CD4-positive, CD25-positive, alpha-beta regulatory T cell (primary cell): Measurements from ENCODE around the gene FIBCD1. TPM values are rescaled to one million over a fixed set of nuclear protein-coding genes. Genes with fewer than 3 reads are reported as not detected.
"Not testable (repeated sequence)": the region's sequence is repeated elsewhere in the genome, so short reads cannot be mapped to it uniquely, and the experiment has no call there.

ENCODE experiments used
- ATAC-seq, 2 donors: fragments of 150-1000 bp; cut with Tn5 transposase; one replicate each; pipeline ENCODE4 v1.10.0; 2021; ENCODE audit warnings: low read depth in 2 of 2, moderate number of reproducible peaks in 2 of 2, moderate library complexity in 1 of 2
- DNase-seq, 3 donors: peaks; one replicate each; pipeline versions ENCODE4 v3.0.0 to v3.0.0-alpha.2; 2012 to 2022; ENCODE audit warnings: mixed read lengths in 1 of 3
- H3K27ac ChIP-seq: one replicate; pipeline ENCODE4 v1.7.0; 2013; ENCODE audit warnings: mild to moderate bottlenecking, low read length; ENCODE audit not compliant: insufficient read depth, poor library complexity, severe bottlenecking
- H3K27me3 ChIP-seq: one replicate; pipeline ENCODE4 v1.7.0; 2013; ENCODE audit warnings: low read length; ENCODE audit not compliant: control insufficient read depth, insufficient read depth
- H3K36me3 ChIP-seq: one replicate; pipeline ENCODE4 v1.7.0; 2013; ENCODE audit warnings: mild to moderate bottlenecking, low read length, moderate library complexity; ENCODE audit not compliant: control insufficient read depth, insufficient read depth
- H3K4me1 ChIP-seq: 2 replicates; pipeline ENCODE4 v1.7.0; 2013; ENCODE audit warnings: mild to moderate bottlenecking, low read length; ENCODE audit not compliant: insufficient read depth, control insufficient read depth, poor library complexity, severe bottlenecking
- H3K4me3 ChIP-seq: one replicate; pipeline ENCODE4 v1.7.0; 2013; ENCODE audit warnings: low read depth, mild to moderate bottlenecking, low read length, moderate library complexity
- H3K9me3 ChIP-seq, 2 experiments: 1 replicate in 1 of 2; 2 replicates in 1 of 2; pipeline ENCODE4 v1.7.0; 2013; ENCODE audit warnings: low read length in 2 of 2, mild to moderate bottlenecking in 1 of 2, moderate library complexity in 1 of 2; ENCODE audit not compliant: control insufficient read depth in 2 of 2
- H3K27ac Mint-ChIP-seq, 3 donors: one replicate each; pipeline ENCODE4 v1.8.0; 2020 to 2022; ENCODE audit warnings: mild to moderate bottlenecking in 3 of 3, mixed read lengths in 3 of 3, moderate library complexity in 2 of 3
- H3K27me3 Mint-ChIP-seq: one replicate; pipeline ENCODE4 v1.8.0; 2022; ENCODE audit warnings: mild to moderate bottlenecking, mixed read lengths
- H3K36me3 Mint-ChIP-seq: one replicate; pipeline ENCODE4 v1.8.0; 2020; ENCODE audit warnings: mixed read lengths
- H3K4me1 Mint-ChIP-seq, 4 donors: one replicate each; pipeline ENCODE4 v1.8.0; 2020 to 2022; ENCODE audit warnings: mixed read lengths in 4 of 4, mild to moderate bottlenecking in 1 of 4
- H3K4me3 Mint-ChIP-seq, 4 donors: one replicate each; pipeline ENCODE4 v1.8.0; 2020 to 2022; ENCODE audit warnings: mild to moderate bottlenecking in 4 of 4, mixed read lengths in 4 of 4, moderate library complexity in 3 of 4
- H3K9me3 Mint-ChIP-seq, 7 donors: one replicate each; pipeline ENCODE4 v1.8.0; 2020 to 2022; ENCODE audit warnings: mixed read lengths in 7 of 7, mild to moderate bottlenecking in 3 of 7, moderate library complexity in 2 of 7
- polyA plus RNA-seq, 4 donors: library from polyadenylated mRNA; unstranded; fragments of 300-500 nt; fragmentation: Illumina TruSeq; gene quantifications; one replicate each; pipeline ENCODE4 v1.2.3, GENCODE V29; 2021
- total RNA-seq: library from RNA; stranded (reverse); gene quantifications from one replicate; pipeline ENCODE4 v1.2.3, GENCODE V29; 2022

FIBCD1 gene
- total and polyA plus RNA-seq, 5 donors from 2014 or later, result not detected

- no peaks in the 10 kb centered on the region for H3K4me1 ChIP-seq
- ATAC-seq, result no peak
These were observed 23.6 kb upstream of the FIBCD1 start for GRCh38 chr9:130962418-130963316.

DNA sequence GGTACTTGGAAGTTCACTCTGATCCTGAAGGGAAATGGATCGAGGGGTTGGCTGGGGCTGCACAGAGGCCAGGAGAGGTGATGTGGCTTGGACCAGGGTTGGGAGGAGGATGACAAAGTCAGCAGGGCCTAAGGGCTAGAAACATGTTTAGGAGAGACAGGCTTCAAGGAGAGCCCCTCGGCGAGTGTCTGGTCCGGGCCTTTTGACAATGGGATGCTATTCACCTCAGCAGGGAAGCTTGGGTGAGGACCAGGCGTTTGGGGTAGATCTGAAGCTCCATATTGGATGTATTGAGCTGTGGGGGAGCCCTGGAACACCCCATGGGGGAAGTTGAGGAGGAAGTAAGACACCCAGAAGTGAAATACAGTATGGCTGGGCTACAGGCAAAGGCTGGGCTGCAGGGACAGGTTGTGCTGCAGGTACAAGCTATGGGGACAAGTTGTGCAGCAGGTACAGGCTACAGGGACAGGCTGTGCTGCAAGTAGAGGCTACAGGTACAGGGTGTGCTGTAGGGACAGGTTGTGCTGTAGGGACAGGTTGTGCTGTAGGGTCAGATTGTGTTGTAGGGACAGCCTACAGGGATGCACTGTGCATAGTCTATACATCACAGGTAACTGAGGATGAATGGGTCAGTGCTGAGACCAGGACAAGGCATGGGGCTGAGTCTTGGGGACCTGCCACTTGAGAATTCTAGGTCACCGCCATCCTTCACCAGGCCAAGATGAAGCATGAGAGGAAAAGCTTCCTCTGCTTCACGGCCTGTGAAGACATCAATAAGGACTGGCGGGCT lies 22.7 kb upstream of the FIBCD1 start:
- Histone ChIP-seq H3K4me1 (no peaks in the 10 kb centered on the region), H3K36me3 (no peaks in the 10 kb centered on the region), H3K9me3 (no peaks in the 10 kb centered on the region), H3K27me3 (no peaks in the 10 kb centered on the region), H3K27ac (no peak overlapping the region), H3K4me3 (no peak overlapping the region)
- Mint-ChIP-seq H3K4me3 (no peak overlapping the region), H3K36me3 (no peaks in the 10 kb centered on the region), H3K9me3 (peaks cover 0 to 5% (median 0%) of the 10 kb centered on the region in 7 donors), H3K4me1 (no peaks in the 10 kb centered on the region), H3K27me3 (no peaks in the 10 kb centered on the region), H3K27ac (no peak overlapping the region)
- no peak for ATAC-seq
- no peak for DNase-seq

More at GRCh38 chr9:130962418-130963316, 23.6 kb upstream of the FIBCD1 start:
- Mint-ChIP-seq H3K4me1 (no peaks in the 10 kb centered on the region), H3K4me3 (no peak overlapping the region), H3K9me3 (peaks cover 0 to 5% (median 0%) of the 10 kb centered on the region in 7 donors), H3K27ac (no peak overlapping the region), H3K27me3 (no peaks in the 10 kb centered on the region), H3K36me3 (no peaks in the 10 kb centered on the region)
- Histone ChIP-seq H3K36me3 (no peaks in the 10 kb centered on the region), H3K27ac (no peak overlapping the region), H3K27me3 (no peaks in the 10 kb centered on the region), H3K4me3 (no peak overlapping the region), H3K9me3 (no peaks in the 10 kb centered on the region)
- DNase-seq, result no peak

DNA sequence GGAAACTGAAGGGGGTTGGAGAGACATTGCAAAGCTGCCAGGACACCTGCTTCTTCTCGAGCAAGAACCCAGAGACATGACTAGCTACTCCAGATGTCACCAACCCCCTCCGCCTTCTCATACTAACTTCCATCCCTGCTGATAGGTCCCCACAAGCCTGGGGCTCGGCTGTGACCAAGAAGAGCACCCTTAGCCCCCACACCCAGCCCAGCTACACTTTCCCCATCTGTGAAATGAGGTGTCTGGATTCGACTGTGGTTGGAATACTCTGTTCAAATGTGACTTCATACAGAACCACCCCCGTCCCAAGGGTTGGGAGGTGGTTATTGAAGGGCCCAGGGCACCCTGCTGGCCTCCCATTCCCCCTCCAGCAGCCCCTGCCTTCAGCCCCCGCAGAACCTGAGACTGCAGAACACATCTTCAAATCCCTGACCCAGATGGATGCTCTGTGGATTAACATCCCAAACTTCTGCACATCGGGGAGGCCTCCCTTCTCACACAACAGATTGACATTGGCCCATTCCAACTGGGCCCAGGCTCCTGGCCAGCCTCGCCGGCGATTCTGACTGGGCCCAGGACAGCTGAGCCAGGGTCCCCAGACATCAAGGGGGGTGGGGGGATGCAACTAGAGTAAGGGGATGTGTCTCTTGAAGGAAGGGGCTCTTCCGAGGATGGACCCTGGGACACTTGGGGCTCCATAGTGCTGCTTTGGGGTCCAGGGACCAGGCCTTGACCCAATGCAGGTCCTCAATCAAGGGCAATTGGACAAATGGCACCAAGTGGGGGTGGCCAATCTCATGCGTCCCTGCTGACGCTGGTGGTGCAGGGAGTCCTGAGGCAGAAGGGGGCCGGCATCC lies 21.7 kb upstream of the FIBCD1 start:
- no peak overlapping the region for H3K27ac ChIP-seq
- Mint-ChIP-seq H3K36me3 (no peaks in the 10 kb centered on the region), H3K27me3 (peaks cover 4% of the 10 kb centered on the region), H3K4me3 (no peak overlapping the region), H3K9me3 (peaks cover 0 to 5% (median 0%) of the 10 kb centered on the region in 7 donors), H3K4me1 (no peaks in the 10 kb centered on the region), H3K27ac (no peak overlapping the region)
- no peaks in the 10 kb centered on the region for H3K27me3 ChIP-seq
- no peak overlapping the region for H3K4me3 ChIP-seq
- H3K36me3 ChIP-seq, result no peaks in the 10 kb centered on the region
- DNase-seq (no peak), ATAC-seq (no peak)
- H3K4me1 ChIP-seq, result no peaks in the 10 kb centered on the region
- H3K9me3 ChIP-seq, result no peaks in the 10 kb centered on the region

GRCh38 chr9:130959809-130960334 lies 20.8 kb upstream of the FIBCD1 start:
- no peak overlapping the region for H3K27ac Mint-ChIP-seq
- Histone ChIP-seq H3K27me3 (no peaks in the 10 kb centered on the region), H3K4me1 (no peaks in the 10 kb centered on the region), H3K9me3 (no peaks in the 10 kb centered on the region), H3K36me3 (no peaks in the 10 kb centered on the region), H3K27ac (no peak overlapping the region), H3K4me3 (no peak overlapping the region)
- H3K36me3 Mint-ChIP-seq, result no peaks in the 10 kb centered on the region
- no peak for ATAC-seq
- H3K4me3 Mint-ChIP-seq, result no peak overlapping the region
- peaks cover 0 to 5% (median 0%) of the 10 kb centered on the region in 7 donors for H3K9me3 Mint-ChIP-seq
- H3K27me3 Mint-ChIP-seq, result peaks cover 4% of the 10 kb centered on the region
- no peaks in the 10 kb centered on the region for H3K4me1 Mint-ChIP-seq
- no peak for DNase-seq

DNA sequence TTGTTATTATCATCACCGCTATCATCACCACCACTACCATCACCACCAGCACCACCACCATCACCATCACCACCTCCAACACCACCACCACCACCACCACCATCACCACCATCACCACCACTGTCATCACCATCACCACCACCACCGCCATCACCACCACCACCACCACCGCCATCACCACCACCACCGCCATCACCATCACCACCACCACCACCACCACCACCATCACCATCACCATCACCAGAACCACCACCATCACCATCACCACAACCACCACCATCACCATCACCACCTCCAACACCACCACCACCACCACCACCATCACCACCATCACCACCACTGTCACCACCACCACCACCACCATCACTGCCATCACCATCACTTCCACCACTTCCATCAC lies 19.5 kb upstream of the FIBCD1 start:
- not testable (repeated sequence) for H3K36me3 Mint-ChIP-seq, H3K27ac ChIP-seq, H3K27me3 Mint-ChIP-seq, H3K27ac Mint-ChIP-seq, H3K4me3 Mint-ChIP-seq, H3K36me3 ChIP-seq, DNase-seq, H3K4me1 ChIP-seq, ATAC-seq, H3K9me3 Mint-ChIP-seq, H3K9me3 ChIP-seq, H3K4me1 Mint-ChIP-seq, H3K4me3 ChIP-seq, H3K27me3 ChIP-seq

GRCh38 chr9:130957451-130958203 lies 18.6 kb upstream of the FIBCD1 start:
- Histone ChIP-seq H3K36me3 (no peaks in the 10 kb centered on the region), H3K4me1 (no peaks in the 10 kb centered on the region), H3K27me3 (no peaks in the 10 kb centered on the region), H3K9me3 (no peaks in the 10 kb centered on the region), H3K4me3 (no peak overlapping the region), H3K27ac (no peak overlapping the region)
- DNase-seq, result no peak
- no peak for ATAC-seq
- Mint-ChIP-seq H3K4me1 (no peaks in the 10 kb centered on the region), H3K9me3 (peaks cover 0 to 2% (median 0%) of the 10 kb centered on the region in 7 donors), H3K27ac (no peak overlapping the region), H3K36me3 (no peaks in the 10 kb centered on the region), H3K4me3 (no peak overlapping the region), H3K27me3 (peaks cover 11% of the 10 kb centered on the region)
